Activated CD4-positive, CD25-positive, alpha-beta regulatory T cell treated with anti-CD3 and anti-CD28 coated beads, Interleukin-2, amount 50 U/mL, for 72 hours (primary cell): ENCODE data around the gene RNASE4.
"Not testable (repeated sequence)": the region's sequence is repeated elsewhere in the genome, so short reads cannot be mapped to it uniquely, and the experiment has no call there.

ENCODE experiments used
- DNase-seq: peaks from one replicate; pipeline ENCODE4 v3.0.0; 2021

RNASE4 gene, protein sequence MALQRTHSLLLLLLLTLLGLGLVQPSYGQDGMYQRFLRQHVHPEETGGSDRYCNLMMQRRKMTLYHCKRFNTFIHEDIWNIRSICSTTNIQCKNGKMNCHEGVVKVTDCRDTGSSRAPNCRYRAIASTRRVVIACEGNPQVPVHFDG

DNA sequence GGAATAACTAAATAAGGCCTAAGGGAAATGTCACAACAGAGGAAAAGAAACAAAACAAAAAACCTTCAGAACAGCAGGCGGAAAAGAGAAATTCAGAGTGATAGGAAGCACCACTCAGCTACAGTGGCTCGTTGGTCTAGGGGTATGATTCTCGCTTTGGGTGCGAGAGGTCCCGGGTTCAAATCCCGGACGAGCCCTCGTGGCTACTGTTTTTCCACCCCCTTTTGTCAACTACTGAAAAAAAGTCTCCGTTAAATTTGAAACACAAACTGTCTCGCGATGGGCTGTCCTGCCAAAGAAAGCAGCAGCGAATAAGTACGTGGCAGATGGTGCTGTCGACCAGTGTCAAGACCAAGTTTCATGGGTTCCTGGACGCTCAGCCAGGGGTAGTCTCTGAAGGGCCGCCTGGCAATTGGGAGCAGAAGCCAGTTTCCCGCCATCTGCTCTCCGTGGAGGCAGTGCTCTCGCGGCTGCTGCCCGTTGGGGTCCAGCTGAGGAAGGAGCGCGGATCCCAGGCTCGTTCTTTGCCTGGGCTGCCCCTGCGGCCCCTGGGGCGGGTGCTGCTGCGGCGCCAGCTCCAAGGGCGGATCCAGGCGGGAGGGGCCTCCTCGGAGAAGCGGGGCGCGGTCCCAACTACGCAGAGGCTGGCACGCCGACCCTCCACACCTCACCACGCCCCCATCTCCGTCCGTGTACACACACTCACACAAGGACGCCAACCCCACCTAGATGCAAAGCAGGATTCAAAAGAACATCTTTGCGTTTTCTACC, at the start of gene RNASE4:
Gene RNASE4, plus strand, starts transcription at position 670 of the 771 bp plus-strand sequence. CDS start 14,812 bp downstream, outside the sequence.
- DNase-seq, result peak; percentile 86

DNA sequence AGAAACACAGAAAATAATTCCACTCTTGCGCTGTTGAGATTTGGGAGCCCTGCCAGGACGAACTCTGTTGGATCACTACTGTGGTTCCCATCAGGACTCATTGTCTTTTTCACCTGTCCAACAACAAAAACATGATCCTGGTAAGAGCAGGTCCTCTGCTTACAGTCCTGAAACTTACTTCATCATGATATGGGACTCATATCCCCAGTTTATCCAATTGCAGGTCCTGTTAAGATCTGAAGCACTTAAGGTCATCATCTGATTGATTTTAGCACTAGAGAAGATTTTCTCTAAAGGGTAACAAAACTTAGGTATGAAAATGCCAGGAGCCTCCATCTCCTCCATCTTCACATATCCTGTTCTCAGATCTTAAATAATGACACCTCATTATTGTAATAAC, 42.8 kb upstream of the RNASE4 start, which contains the start of gene OR6S1:
Gene OR6S1, minus strand, starts transcription at position 101 of the 400 bp plus-strand sequence. Its CDS starts 0 bp downstream, at position 101.
- DNase-seq, result no peak

DNA sequence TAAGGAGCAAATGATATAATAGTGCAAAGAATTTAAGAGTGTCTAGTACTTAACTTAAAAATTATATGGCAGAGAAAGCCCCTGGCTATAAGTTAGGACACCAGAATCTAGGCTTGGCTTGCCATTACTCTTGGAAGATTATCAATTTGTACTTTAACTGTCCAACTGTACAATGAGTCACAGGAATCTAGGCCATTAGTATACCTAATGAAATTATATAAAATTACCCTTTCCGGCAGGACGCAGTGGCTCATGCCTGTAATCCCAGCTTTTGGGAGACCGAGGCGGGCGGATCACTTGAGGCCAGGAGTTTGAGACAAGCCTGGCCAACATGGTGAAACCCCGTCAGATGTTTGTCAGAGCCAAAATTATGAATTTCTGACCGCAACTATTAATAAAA, 42.2 kb upstream of the RNASE4 start:
- no peak for DNase-seq

DNA sequence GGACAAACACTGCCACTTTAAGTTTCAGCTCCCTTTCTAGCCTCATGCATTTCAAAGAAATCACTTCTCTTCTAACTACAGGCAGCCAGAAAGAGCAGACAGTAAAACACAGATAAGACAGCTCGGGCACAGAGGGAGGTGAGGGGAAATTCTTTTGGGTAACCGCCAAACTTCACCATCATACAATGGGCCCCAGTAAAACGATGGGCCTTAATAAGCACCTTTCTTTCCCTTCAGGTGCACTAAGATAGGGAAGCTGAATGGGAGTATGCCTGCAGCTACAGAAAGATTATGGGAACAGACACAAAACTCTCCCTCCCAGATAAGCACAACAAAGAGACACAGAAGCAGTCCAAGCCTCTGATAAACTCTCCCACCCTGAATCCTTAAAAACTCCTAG, 41.6 kb upstream of the RNASE4 start:
- not testable (repeated sequence) for DNase-seq

DNA sequence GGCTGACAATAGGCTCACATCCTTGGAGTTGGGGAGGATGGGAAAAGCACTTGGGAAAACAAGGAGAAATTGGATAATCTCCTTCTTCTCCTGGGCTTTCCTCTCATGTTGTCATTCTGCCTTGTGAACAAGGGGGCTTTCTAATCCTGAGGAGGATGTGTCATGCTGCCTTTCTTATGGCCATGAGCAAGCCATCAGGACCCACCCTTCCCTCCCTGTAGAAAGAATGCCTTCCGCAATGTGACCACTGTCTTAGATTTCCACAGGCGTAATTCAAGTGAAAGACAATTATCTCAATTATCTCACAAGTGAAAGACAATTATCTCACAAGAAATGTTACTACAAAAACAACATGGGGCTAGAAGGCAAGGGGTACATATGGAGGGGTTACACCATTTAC, 39.8 kb upstream of the RNASE4 start:
- no peak for DNase-seq

DNA sequence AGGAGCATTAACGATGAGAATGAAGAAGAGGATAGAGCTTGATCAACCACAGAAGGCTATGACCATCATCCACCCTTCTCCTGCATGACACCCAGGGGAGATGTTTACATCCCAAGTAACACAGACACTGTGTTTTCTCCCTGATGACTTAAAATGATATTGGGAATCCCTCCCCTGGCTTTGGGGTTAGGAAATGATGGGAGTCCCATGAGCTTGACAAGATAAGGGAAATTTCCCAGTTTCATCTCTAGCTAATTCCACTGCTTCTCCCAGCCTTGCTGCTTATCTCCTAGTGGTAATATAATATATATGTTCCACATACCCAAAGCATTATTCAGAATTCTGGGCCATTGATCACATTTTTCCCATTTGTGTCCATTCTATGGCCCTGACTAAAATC, 38.9 kb upstream of the RNASE4 start:
- no peak for DNase-seq

DNA sequence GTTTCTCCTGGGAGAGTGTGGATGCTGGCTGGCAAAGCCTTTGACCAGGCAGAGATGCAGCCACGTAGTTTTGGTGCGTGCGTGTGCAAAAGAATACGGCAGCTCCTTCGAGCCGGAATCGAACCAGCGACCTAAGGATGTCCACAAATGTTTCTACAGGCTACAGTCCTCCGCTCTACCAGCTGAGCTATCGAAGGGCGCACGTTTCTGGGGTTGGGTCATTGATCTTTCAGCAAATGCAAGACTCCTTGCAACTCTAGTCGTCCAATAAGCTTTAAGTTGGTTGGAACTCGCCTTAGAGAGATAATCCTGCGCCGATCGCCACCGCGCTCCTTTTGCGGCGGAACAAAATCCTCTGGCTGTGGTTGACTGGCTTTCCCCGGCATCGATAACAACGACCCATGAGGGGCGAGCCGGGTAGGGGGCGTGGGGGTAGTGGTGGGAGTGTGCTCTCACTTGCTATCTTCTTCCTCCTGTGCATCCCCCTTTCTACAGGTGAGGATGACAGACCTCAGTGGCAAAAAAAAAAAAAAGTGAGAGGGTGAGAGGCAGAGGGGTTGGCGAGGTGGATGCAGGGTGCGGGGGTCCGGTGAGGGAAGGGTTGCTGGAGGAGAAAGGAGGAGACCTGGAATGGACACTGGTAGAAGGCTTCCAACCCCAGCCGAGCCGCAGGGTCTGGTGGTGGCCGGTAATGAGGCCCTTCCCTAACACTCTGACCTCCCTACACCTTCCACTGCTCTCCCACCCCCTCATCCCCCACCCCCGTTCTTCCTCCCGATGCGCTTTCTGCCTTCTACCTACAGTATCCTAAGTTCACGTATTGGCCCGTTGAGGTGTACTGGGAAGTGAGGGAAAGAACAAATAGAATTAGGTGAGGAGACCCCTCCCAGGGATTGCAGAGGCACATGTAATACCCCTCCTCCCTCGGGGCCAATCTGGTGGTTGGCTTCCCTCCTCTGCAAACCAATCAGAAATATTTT, 31.1 kb upstream of the RNASE4 start:
- DNase-seq, result peak; percentile 52

DNA sequence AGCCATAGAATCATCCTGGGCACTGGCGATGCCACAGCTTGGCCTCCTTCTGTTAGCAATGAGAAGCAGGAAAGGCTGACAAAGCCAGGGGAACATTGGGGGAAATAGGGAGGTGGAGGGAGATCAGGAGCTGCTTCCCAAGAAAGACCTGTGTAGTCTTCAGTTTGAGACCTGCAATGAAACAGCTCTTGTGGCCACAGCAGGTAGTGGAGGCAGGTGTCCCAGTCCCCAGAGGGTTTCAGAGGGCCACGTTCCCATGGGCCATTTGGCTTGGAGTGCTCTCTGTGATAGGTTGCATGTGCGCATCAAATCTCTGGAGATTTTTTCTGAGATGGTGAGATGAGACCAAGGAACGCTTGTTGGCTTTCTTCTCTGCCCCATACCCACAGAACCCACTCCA, 28.5 kb upstream of the RNASE4 start:
- DNase-seq, result no peak

DNA sequence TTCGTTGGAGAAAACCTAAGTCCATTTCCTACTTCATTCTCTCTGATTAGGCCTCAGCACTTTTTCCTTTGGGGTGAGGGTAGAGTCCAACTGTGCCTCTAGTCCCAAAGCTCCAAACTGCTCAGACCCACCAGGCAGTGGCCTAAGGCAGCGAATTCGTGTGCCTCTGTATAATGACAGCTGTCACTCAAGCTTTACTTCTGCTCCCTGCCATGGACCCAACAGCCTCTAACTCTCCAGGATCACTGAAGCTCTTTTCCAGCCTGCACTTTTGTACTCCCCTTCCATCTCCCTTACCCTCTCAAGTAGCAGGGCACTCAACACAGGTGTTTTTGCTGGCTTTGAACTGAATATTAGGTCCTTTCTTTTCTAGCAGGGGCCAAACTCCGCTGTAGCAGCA, 28.1 kb upstream of the RNASE4 start:
- no peak for DNase-seq

DNA sequence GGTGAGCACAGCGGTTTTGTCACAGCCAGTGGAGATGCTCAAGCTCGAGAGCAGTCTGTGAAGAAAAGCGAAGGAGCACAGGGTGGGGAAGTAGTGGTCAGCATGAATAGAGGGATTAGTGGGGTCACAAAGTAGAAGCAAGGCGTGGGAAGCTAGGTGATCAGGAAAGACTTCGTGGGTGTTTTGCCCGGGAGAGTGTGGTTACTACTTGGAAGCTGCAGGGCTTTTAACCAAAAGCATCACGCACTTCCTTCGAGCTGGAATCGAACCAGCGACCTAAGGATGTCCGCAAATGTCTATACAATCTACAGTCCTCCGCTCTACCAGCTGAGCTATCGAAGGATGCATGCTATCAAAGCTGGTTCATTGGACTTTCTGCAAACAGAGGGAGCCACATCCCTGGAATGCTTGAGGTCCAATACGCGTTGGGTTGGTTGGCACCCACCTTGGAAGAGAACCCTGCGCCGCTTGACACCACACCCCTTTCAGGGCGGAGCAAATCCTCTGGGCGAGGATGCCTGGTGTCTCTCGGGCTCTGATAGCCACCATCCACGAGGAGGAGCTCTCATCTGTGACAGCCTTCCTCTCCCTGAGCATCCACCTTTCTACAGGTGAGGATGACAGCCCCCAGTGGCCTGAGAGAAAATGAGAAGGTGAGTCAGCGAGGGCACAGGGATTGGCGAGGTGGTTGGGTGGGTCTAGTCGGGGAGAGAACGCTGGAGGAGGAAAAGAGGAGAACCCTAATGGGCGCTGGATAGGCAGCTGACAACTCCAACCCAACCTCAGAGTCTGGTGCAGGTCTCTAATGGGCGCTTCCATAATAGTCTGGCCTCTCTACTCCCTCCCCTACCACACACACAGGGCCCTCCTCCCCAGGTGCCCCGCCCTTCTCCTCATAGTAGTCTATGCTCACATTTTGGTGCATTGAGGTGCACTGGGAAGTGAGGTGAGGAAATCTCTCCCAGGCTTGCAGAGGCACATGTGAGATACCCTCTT, 26.8 kb upstream of the RNASE4 start:
- DNase-seq, result no peak

DNA sequence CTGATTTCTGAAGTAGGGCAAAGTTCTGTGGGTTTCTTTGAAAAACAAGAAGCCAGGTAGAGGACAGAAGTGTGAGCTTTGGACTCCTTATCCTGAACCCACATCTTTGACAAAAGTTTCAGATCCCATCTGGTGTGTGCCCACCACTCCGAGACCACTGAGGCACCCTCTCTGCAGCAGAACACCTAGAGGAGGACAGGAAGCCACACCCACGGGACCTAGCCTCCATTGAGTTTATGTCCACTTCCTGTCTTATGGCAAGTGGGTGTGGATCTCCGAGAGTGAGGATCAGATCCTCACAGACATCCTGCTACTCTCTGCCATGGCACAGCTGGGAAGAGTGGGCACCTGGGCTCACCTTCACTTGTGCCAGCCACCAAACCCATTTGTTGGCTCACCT, 26.1 kb upstream of the RNASE4 start:
- DNase-seq, result no peak

DNA sequence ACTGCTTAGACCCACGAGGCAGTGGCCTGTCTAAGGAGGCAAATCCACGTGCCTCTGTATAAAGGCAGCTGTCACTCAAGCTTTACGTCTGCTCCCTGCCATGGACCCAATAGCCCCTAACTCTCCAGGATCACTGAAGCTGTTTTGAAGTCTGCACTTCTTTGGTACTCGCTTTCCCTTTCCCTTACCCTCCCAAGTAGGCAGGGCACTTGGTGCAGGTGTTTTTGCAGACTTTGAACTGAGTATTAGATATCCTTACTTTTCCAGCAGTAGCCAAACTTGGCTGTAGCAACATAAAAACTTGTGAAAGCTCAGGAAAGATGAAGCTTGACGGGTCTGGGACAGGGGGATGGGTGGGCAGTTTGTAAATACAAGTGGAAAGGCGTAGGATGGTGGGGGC, 25.0 kb upstream of the RNASE4 start:
- DNase-seq, result no peak

DNA sequence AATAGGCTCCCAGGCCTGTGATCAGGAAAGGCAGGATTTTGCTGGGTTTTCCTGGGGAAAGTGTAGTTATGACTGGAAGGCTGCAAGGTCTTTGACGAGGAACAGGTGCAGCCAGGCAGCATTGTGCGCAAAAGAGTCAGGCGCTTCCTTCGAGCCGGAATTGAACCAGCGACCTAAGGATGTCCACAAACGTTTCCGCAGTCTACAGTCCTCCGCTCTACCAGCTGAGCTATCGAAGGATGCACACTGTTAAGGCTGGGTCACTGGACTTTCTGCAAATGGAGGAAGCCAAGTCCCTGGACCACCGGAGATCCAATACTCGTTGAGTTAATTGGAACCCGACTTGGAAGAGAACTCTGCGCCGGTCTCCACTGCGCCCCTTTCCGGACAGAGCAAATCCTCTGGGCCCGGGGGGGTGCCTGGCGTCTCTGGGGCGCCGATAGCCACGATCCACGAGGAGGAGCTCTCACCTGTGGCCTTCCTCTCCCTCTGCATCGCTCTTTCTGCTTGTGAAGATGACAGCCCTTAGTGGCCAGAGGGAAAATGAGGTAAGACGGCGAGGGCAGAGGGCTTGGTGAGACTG, 24.5 kb upstream of the RNASE4 start:
- no peak for DNase-seq

DNA sequence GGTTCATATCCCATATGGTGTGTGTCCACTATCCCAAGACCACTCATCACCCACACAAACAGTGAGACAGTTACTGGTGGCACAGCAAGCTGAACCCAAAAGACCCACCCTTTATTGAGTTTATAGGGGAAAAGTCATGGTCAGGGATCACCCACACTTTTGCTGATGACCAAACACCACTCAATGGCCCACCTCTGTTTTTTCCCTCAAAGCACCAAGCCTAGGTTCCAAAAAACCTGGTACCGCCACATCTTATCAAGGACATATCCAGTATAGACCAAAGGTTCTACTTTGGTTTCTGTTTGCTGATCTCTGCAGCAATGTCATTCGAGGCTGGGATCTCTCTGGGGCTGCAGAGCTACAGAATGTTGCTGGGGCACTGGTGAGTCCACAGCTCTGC, 23.2 kb upstream of the RNASE4 start:
- DNase-seq, result no peak

DNA sequence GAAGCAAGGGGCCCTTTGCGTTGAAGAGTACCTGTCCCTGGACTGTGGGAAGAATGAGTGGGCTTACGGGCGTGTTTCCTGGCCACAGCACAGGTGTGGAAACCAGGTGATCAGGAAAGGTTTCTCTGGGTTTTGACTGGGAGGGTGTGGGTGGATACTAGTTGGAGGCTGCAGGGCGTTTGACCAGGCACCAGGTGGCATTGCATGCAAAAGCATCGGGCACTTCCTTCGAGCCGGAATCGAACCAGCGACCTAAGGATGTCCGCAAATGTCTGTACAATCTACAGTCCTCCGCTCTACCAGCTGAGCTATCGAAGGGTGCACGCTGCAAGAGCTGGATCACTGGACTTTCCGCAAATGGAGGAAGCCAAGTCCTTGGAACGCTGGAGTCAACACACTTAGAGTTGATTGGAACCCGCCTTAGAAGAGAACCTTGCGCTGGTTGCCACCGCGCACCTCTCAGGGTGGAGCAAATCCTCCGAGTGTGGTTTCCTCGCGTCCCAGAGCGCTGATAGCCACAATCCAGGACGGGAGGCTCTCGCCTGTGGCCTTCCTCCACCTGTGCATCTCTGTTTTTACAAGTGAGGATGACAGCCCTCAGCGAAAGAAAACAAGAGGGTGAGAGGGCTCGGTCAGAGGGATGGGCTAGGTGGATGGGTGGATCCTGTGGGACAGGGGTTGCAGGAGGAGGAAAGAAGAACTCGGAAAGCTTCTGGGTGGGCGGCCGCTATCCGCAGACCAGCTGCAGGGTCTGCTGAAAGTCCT, 21.2 kb upstream of the RNASE4 start:
- DNase-seq, result peak; percentile 76

DNA sequence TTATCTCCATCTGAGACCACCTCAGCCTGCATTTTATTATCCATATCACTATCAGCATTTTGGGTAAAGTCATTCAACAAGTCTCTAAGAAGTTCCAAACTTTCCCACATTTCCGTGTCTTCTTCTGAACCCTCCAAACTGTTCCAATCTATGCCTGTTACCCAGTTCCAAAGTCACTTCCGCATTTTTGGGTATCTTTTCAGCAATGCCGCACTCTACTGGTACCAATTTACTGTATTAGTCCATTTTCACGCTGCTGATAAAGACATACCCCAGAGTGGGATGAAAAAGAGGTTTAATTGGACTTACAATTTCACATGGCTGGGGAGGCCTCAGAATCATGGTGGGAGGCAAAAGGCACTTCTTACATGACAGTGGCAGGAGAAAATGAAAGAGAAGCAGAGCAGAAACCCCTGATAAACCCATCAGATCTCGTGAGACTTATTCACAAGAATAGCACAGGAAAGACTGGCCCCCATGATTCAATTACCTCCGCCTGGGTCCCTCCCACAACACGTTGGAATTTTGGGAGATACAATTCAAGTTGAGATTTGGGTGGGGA, 17.9 kb upstream of the RNASE4 start:
- DNase-seq, result not testable (repeated sequence)

DNA sequence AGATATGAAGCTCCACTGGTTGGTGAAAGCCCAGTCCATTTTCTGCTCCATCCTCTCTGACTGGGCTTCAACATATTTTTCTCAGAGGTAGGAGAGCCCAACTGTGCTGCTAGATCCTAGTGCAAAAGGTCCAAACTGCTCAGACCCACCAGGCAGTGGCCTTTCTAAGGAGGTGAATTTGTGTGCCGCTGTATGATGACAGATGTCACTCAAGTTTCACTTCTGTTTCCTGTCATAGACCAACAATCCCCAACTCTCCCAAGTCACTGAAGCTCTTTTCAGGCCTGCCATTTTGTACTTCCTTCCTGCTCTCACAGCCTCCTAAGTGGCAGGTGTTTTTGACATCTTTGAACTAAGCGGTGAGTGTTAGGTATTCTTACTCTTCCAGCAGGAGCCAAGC, 16.4 kb upstream of the RNASE4 start:
- no peak for DNase-seq

DNA sequence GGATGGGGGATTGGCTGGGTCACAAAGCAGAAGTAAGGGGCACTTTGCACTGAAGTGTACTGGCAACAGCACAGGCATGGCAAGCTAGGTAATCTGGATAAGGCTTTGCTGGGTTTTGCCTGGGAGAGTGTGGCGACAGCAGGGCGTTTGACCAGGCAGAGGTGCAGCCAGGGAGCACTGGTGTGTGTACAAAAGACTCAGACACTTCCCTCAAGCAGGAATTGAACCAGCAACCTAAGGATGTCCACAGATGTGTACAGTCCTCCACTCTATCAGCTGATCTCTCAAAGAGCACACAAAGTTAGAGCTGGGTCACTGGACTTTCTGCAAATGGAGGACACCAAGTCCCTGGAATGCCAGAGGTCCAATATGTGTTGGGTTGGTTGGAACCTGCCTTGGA, 15.4 kb upstream of the RNASE4 start:
- DNase-seq, result no peak

DNA sequence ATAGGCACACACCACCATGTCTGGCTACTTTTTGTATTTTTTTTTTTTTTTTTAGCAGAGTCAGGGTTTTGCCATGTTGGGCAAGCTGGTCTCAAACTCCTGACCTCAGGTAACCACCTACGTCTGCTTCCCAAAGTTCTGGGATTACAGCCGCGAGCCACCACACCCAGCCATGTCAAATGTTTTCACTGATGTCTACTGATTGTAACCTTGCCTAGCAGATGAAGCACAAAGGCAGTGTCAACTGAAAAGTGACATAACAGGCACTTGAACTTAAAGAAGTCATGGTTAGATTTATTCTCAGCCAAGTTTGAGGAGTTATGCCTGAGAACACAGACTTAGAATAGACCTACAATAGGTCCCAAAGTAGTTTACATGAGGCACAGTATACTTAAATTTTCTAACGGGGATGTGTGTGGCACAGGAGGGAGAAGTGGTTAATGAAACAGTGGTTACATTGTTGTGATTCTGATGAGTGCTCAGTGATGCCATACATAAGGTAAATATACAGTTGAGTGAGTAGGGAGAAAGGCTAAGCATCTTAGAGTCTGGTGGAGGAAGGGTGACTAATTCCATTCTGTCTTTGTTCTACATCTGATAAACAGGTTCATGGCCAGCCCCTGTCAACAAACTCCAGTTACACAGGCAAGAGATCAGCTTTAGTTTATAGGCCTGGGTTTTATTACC, 12.6 kb upstream of the RNASE4 start:
- DNase-seq, result no peak

DNA sequence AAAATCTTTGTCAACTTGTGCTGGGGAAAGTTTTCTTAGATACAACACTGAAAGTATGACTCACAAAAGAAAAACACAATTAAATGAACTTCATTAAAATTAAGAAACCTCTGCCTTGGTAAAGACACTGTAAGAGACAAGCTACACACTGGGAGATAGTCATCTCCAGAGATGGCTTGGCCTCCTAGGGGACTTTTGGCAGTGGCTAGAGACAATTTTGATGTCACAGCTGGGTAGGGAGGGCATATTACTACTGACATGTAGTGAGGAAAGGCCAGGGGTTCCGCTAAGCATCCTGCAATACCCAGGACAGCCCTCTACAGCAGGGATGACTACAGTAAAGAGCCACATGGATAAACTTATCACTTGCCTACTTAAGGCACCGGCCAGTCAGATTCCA, 8.7 kb upstream of the RNASE4 start:
- DNase-seq, result no peak
